Lower leg skin (tissue), 4 donors: ENCODE results near the gene APBA3. TPM values are rescaled to one million over a fixed set of nuclear protein-coding genes. Genes with fewer than 3 reads are reported as not detected.

Source experiments
- DNase-seq, 2 donors: peaks; one replicate each; pipeline ENCODE4 v3.0.0-alpha.2; 2019; ENCODE audit warnings: low spot score in 2 of 2
- H3K4me3 ChIP-seq: fragments of 200-600 bp; sonication (generic); 2 replicates; pipeline ENCODE4 v1.5.1; 2017; ENCODE audit warnings: mild to moderate bottlenecking, low read depth; ENCODE audit not compliant: poor library complexity, severe bottlenecking
- CTCF ChIP-seq, 3 donors: fragments of 450-650 bp; IDR thresholded peaks; one replicate each; pipeline ENCODE4 v1.5.1; 2016; ENCODE audit warnings: antibody characterized with exemption in 3 of 3, mild to moderate bottlenecking in 3 of 3, moderate library complexity in 2 of 3
- POLR2A ChIP-seq, 2 donors: fragments of 450-650 bp; IDR thresholded peaks; one replicate each; pipeline ENCODE4 v1.6.1; 2016 to 2017; ENCODE audit warnings: antibody characterized with exemption in 2 of 2, mild to moderate bottlenecking in 1 of 2, moderate library complexity in 1 of 2
- WGBS, 2 donors: methylation state at CpG; one replicate each; pipeline ENCODE4 v1.1.5; 2018; 5-methylcytosine and 5-hydroxymethylcytosine counted together
- intact Hi-C: fragments of 100-400 bp; cut with DNase I; formaldehyde crosslinking; loops from one replicate; pipeline ENCODE4 v1.15.0; 2023; ENCODE audit warnings: low total_unique reads
- total RNA-seq, 4 donors: library from RNA; depleted of rRNA; stranded (reverse); fragments of >200 nt; gene quantifications; one replicate each; pipeline ENCODE4 v1.1.0, GENCODE V29; 2016

APBA3 gene
- total RNA-seq, 4 donors from 2014 or later, result 21.8 to 34.6 (median 31.8) TPM

DNA sequence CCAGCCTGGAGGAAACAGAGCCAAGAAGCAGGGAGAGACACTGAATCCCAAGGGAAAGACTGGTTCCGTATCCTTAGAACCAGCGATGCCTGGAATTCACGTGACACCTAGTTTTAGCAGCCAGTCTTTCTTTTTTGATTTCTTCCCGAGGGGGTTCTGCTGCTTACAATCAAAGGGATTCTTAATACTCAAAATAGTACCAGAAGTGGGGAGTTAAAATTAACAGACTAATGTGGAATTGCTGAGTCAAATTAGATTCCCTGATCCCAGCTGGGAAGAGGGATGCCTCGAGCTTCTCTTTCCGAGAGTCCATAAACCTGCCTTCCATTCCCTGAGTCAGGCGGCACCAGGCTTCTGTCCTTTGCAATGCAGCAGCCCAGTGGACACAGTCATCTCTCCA is 29.4 kb upstream of the APBA3 start:
- TF ChIP-seq POLR2A (IDR thresholded peaks at IDR 0.05) (no peak), CTCF (IDR thresholded peaks at IDR 0.05) (no peak)
- WGBS, 2 donors, result 72 to 74% methylated on average over 7 of the region's 7 CpGs
- no peak for DNase-seq
- H3K4me3 ChIP-seq, result no peak overlapping the region
- intact Hi-C loops, result no loop called here

GRCh38 chr19:3790209-3790734 is 28.8 kb upstream of the APBA3 start:
- WGBS, 2 donors, result 75 to 79% methylated on average over 6 of the region's 6 CpGs
- intact Hi-C loops, result no loop called here
- no peak for TF ChIP-seq POLR2A (IDR thresholded peaks at IDR 0.05)
- TF ChIP-seq CTCF (IDR thresholded peaks at IDR 0.05), result no peak
- H3K4me3 ChIP-seq, result no peak overlapping the region
- DNase-seq, result no peak

DNA sequence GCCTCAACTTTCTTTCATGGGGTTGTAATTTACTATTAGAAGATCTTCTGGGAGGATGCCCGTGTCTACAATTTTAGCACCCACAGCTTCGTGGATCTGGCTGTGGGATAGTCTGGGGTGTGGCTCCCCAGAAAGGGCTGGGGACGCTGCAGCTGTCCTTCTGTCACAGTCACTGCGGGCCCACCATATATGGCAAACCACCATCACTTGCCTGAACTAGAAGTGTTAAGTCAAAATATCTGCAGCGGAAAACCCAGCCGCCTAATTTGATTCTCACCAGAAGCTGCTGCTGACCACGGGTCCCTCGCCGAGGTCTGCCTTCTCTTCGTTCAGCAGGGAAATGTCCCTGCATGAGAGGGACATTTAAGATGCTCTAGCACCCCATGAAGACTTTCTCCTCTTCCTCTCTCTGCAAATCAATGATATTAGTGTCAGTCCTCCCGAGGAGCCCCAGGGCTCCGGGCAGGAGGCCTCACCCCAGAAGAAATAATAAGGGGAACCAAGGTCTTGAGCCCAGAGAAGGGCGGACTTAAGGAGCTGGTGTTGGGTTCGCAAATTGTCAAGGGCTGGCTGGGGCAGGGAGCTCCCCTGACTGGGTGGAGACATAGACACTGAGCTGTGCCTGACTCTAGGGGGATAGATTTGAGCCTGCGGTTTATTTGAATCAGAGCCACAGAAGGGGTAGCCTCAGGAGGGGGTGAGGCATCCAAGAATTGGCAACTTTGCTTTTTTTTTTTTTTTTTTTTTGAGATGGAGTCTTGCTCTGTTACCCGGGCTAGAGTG is 27.7 kb upstream of the APBA3 start:
- no peak overlapping the region for H3K4me3 ChIP-seq
- DNase-seq, result no peak
- intact Hi-C loops, result no loop called here
- 36 to 43% methylated on average over 16 of the region's 16 CpGs for WGBS, 2 donors
- TF ChIP-seq CTCF (IDR thresholded peaks at IDR 0.05) (no peak), POLR2A (IDR thresholded peaks at IDR 0.05) (no peak)

- H3K4me3 ChIP-seq, result peak within 1 kb of the TSS; percentile 24
- WGBS, 2 donors, result 27 to 34% methylated on average over 11 to 16 of the region's 101 CpGs
- intact Hi-C loops, result no loop called here
- DNase-seq, result no peak
- no peak for TF ChIP-seq POLR2A (IDR thresholded peaks at IDR 0.05)
- no peak for TF ChIP-seq CTCF (IDR thresholded peaks at IDR 0.05)
These were observed 24.7 kb upstream of the APBA3 start, which contains the start of gene MATK for GRCh38 chr19:3785938-3786824. Gene MATK, minus strand, starts transcription at chr19:3786381. Its CDS starts 1,246 bp downstream, at chr19:3785135.

- DNase-seq, result no peak
- WGBS, 2 donors, result 1 to 2% methylated on average over 18 to 24 of the region's 47 CpGs
- peak overlapping the region; percentile 24 for H3K4me3 ChIP-seq
- intact Hi-C loops, result no loop called here
- TF ChIP-seq CTCF (IDR thresholded peaks at IDR 0.05) (no peak), POLR2A (IDR thresholded peaks at IDR 0.05) (no peak)
These were observed 24.0 kb upstream of the APBA3 start for GRCh38 chr19:3785451-3785937.
